Astrocyte of the cerebellum (primary cell): Measurements from ENCODE around the gene HNRNPL.

Experiments used
- DNase-seq: peaks from one replicate; pipeline ENCODE4 v3.0.0-alpha.2; 2011; ENCODE audit warnings: low read depth
- H3K4me3 ChIP-seq: 2 replicates; pipeline ENCODE4 v1.5.1; 2011; ENCODE audit warnings: mild to moderate bottlenecking, low read depth, low read length, moderate library complexity
- in situ Hi-C: cut with HindIII; loops from 2 replicates; pipeline ENCODE4 v1.10.0; 2017; ENCODE audit warnings: low sequenced_read_pairs
- TF ChIP-seq, protein P1 (sequence below): IDR thresholded peaks from 2 replicates; pipeline ENCODE4 v1.5.1; 2012; ENCODE audit warnings: low read length, low read depth, moderate library complexity, mild to moderate bottlenecking; ENCODE audit errors: missing control alignments

Gene HNRNPL

DNA sequence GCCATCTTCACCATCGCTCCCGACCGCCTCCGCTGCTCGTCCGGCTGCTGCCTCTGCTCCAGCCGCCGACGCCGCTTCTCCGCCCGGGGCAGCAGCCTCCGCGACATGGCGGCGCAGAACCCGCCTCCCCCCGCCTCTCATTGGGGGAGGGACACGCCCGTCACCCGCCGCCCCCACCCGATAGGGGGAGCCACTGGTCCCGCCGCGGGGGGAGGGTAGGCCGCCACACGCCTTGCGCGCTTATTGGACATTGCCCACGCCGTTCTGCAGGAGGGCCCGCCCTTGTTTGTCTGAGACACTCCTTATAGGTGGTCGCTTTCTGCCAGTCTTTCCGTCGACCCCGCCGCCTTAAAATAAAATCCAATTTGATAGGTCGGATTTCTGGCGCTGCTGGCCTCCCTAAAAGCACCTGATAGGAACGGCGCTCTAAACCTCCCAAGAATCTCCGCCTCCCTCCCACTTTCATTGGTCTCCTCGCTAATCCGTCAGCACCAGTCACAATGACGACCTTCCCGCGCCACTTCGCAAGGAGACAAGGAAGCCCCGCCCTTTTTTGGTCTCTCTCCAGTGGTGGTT lies at the start of gene HNRNPL:
Gene HNRNPL (minus strand): TSS at position 127 of the 576 bp plus-strand sequence. CDS start 20 bp downstream, at position 107.
- peak; percentile 100 for DNase-seq
- in situ Hi-C loops, result no loop called here
- peak within 1 kb of the TSS; percentile 79 for H3K4me3 ChIP-seq
- TF ChIP-seq, protein P1, sequence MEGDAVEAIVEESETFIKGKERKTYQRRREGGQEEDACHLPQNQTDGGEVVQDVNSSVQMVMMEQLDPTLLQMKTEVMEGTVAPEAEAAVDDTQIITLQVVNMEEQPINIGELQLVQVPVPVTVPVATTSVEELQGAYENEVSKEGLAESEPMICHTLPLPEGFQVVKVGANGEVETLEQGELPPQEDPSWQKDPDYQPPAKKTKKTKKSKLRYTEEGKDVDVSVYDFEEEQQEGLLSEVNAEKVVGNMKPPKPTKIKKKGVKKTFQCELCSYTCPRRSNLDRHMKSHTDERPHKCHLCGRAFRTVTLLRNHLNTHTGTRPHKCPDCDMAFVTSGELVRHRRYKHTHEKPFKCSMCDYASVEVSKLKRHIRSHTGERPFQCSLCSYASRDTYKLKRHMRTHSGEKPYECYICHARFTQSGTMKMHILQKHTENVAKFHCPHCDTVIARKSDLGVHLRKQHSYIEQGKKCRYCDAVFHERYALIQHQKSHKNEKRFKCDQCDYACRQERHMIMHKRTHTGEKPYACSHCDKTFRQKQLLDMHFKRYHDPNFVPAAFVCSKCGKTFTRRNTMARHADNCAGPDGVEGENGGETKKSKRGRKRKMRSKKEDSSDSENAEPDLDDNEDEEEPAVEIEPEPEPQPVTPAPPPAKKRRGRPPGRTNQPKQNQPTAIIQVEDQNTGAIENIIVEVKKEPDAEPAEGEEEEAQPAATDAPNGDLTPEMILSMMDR, result peak; percentile 56

DNA sequence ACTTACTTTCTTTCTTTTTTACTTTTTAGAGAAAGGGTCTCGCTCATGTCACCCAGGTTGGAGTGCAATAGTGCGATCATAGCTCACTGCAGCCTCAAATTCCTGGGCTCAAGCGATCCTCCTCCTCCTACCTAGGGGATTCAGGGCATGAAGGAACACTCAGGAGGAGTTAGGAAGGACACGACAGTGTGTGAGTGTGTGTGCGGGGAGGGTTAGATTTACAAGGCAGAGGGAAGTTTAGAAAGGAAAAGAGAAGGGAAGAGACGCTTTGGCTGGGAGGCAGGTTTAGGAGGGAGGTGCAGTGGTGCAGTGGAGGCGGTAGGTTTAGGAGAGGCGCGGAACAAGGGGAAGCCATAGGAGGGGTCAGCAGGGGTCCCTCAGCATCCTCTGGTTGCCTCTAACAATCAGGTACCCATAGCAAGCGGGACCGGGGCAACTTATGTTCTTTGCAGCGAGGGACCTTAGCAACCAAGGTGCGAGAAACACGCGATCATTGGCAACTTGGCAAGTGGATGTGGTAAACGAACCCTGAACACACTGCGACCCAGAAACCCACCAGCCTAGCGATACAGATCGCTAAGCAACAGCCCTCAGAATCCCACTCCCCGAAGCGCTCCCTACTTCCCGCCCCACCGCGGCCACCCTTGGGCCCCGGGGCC lies 49.1 kb upstream of the HNRNPL start:
- TF ChIP-seq, protein P1, result no peak
- in situ Hi-C loops, result no loop called here
- no peak for DNase-seq
- H3K4me3 ChIP-seq, result peak overlapping the region; percentile 75

DNA sequence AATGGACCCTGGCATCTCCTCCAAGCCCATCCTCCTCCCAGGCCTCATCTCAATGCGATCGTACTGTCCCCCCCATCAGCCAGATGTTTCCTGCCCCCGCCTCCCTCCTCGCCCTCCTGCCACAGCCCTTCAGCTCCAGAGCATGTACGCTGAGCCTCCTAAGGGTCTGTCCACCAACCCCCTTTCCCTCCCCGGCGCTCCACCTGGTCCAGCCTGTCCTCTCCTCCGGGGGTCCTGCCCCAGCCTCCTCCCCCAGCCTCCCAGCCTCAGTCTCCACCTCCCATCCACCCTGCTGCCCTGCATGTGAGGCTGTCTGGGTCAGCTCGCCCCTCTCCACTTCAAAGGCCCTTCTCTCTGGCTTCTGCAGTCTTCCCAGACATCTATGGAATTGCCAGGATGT lies 45.2 kb upstream of the HNRNPL start:
- TF ChIP-seq, protein P1, result no peak
- no peak overlapping the region for H3K4me3 ChIP-seq
- DNase-seq, result no peak
- in situ Hi-C loops, result no loop called here

DNA sequence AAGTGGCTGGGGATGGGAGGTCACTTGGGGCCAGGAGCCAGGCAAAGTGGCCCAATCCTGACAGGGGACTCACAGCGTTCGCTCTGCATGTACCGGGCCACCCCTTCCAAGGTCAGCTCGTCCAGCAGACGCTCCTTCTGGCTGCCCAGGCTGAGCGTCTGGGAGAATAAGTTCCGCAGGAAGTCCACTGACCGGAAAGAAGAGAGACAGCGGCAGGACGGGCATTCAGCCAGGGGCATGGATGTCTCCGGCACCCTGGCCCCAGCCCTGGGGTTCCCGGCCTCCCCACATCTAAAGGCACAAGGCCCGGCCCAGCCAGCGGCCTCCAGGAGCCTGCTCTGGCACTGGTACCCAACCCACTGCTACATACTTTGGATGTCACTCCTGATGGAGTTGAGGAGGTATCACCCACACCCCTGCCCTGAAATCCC lies 43.6 kb upstream of the HNRNPL start:
- no peak overlapping the region for H3K4me3 ChIP-seq
- no peak for DNase-seq
- TF ChIP-seq, protein P1, result no peak
- in situ Hi-C loops, result no loop called here

DNA sequence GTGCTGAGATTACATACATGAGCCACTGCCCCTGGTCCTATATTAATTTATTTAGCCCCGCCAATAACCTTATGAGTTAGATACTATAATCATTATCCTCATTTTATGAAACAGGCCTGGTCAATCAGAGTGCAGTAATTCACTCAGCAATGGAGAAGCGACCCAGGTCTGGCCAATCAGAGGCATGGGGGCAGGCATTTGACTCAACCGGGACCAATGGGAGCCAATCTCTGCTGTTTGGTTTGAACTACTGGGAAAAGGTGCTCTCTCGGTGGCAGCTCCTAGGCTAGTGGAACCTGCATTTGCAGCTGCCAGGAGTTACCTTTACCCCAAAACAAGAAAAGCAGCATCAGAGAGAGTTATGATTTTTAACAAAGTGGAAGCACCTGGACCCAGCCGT lies 43.1 kb upstream of the HNRNPL start:
- no peak for DNase-seq
- H3K4me3 ChIP-seq, result no peak overlapping the region
- in situ Hi-C loops, result no loop called here
- TF ChIP-seq, protein P1, result no peak

DNA sequence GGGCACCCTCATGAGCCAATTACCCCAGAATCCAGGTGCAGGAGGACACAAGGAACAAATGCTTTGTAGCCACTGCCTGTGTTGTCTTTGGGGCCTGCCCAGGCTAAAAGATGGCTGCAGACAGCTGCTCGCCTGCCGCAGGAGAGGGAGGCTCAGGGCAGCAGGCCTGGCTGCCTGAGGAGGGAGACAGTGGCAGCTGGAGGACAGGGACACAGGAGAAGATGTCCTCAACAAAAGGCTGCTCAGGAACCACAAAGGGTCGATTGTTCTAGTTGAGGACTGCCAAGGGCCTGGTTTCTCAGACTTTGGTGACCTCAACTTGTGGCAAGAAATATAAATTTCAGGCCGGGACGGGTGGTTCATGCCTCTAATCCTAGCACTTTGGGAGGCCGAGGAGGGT lies 42.0 kb upstream of the HNRNPL start:
- TF ChIP-seq, protein P1, result no peak
- in situ Hi-C loops, result no loop called here
- H3K4me3 ChIP-seq, result no peak overlapping the region
- DNase-seq, result no peak
